IPS DF 4.7 (cell line): ENCODE measurements around the gene PF4V1.
"Not testable (repeated sequence)": the region's sequence is repeated elsewhere in the genome, so short reads cannot be mapped to it uniquely, and the experiment has no call there.

ENCODE experiments used
- DNase-seq: peaks from one replicate; pipeline ENCODE4 v3.0.0-alpha.2; 2013; ENCODE audit warnings: low spot score; ENCODE audit errors: extremely low read depth

PF4V1 gene

GRCh38 chr4:73869130-73870055, 16.3 kb downstream of the PF4V1 start, which contains the start of gene CXCL1:
Gene CXCL1 (plus strand): TSS chr4:73869393. CDS start chr4:73869471, 78 bp downstream.
- DNase-seq, result no peak

GRCh38 chr4:73870260-73870659, 17.2 kb downstream of the PF4V1 start:
- no peak for DNase-seq

- DNase-seq, result no peak
Observed at GRCh38 chr4:73870768-73871167, 17.7 kb downstream of the PF4V1 start.

GRCh38 chr4:73871511-73872310, 18.6 kb downstream of the PF4V1 start:
- no peak for DNase-seq

GRCh38 chr4:73872316-73873108, 19.4 kb downstream of the PF4V1 start:
- DNase-seq, result no peak

GRCh38 chr4:73874386-73874785, 21.3 kb downstream of the PF4V1 start:
- DNase-seq, result no peak

GRCh38 chr4:73875401-73875800, 22.3 kb downstream of the PF4V1 start:
- DNase-seq, result no peak

GRCh38 chr4:73883306-73883705, 30.2 kb downstream of the PF4V1 start:
- no peak for DNase-seq

GRCh38 chr4:73885574-73886267, 32.6 kb downstream of the PF4V1 start:
- no peak for DNase-seq

- no peak for DNase-seq
Observed at GRCh38 chr4:73891326-73891725, 38.2 kb downstream of the PF4V1 start.

- no peak for DNase-seq
Observed at GRCh38 chr4:73891739-73892405, 38.8 kb downstream of the PF4V1 start.

- no peak for DNase-seq
Observed at GRCh38 chr4:73892966-73893365, 39.9 kb downstream of the PF4V1 start.

- no peak for DNase-seq
Observed at GRCh38 chr4:73894001-73894400, 40.9 kb downstream of the PF4V1 start.

GRCh38 chr4:73895201-73896175, 42.4 kb downstream of the PF4V1 start:
- DNase-seq, result no peak

GRCh38 chr4:73896416-73896815, 43.3 kb downstream of the PF4V1 start:
- DNase-seq, result no peak

- no peak for DNase-seq
Observed at GRCh38 chr4:73897380-73898136, 44.5 kb downstream of the PF4V1 start.

GRCh38 chr4:73899338-73899737, 46.2 kb downstream of the PF4V1 start:
- not testable (repeated sequence) for DNase-seq

- DNase-seq, result no peak
Observed at GRCh38 chr4:73901031-73901430, 47.9 kb downstream of the PF4V1 start.
